NCI-H446 treated with DMSO at 0.1 percent for 48 hours (cell line): Measurements from ENCODE around the gene CYP26B1.

Experiments
- DNase-seq: peaks from one replicate; lab custom pipeline; 2025; lab: John Stamatoyannopoulos, UW

The CYP26B1 gene, protein sequence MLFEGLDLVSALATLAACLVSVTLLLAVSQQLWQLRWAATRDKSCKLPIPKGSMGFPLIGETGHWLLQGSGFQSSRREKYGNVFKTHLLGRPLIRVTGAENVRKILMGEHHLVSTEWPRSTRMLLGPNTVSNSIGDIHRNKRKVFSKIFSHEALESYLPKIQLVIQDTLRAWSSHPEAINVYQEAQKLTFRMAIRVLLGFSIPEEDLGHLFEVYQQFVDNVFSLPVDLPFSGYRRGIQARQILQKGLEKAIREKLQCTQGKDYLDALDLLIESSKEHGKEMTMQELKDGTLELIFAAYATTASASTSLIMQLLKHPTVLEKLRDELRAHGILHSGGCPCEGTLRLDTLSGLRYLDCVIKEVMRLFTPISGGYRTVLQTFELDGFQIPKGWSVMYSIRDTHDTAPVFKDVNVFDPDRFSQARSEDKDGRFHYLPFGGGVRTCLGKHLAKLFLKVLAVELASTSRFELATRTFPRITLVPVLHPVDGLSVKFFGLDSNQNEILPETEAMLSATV

DNA sequence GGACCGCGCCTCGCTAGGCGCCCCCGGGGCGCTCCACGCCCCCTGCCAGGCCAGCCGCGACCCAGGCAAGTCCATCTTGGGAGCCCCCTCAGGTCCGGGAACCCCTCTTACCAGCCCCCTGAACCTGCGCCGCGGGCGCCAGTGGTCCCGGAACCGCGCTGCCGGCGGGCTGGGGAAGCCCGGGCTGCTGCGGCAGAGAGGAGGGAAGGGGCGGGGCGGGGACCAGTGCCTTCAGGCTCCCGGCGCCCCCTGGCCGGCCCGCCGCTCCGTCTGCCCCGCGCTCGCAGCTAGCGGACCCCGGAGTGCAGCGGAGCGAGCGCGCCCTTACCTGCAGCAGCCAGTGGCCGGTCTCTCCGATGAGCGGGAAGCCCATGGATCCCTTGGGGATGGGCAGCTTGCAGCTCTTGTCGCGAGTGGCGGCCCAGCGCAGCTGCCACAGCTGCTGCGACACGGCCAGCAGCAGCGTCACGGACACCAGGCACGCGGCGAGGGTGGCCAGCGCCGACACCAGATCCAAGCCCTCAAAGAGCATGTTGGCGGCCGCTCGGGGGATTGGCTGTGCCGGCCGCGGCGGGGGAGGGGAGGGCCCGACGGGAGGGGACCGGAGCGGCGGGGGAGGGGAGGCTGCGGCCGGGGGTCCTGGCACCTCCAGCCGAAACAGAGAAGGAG is at the start of gene CYP26B1:
Gene CYP26B1 (minus strand): TSS at position 560 of the 669 bp plus-strand sequence. CDS start 28 bp downstream, at position 532.
- no peak for DNase-seq

DNA sequence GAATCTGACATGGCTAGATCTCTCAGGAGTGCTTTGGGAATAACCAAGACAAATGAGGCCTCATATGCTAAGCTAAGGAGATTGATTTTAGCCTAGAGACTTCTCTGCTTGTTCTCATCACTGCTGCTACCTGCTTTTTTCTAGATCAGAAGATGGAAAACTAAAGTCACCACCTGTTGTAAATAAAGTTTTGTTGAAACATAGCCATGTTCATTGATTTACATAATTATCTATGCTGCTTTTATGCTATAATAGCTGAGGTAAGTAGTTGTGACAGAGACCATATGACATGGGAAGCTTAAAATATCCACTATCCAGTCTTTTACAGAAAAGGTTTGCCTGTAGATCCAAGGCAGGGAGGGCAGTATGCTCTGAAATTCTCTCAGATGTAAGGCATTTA is 46.1 kb upstream of the CYP26B1 start:
- DNase-seq = no peak

DNA sequence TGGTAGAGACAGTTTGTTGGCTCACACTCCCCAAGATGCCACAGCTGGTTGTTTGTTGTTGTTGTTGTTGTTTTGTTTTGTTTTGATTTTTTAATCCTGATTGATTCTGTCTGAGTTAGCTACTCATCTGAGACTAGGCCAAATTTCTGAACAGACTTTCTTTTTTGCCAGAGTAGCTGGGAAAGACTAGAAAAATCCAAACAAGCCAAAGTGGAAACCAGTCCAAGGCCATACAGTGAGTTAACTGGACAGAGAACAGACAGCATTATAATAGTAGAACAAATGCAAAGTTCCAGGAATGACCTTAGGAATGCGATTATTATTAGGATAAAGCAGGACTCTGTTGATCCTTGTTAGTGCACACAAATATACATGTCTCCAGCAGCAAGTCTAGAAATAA is 43.8 kb upstream of the CYP26B1 start:
- DNase-seq = no peak

GRCh38 chr2:72185206-72185605 is 37.5 kb upstream of the CYP26B1 start:
- no peak for DNase-seq

DNA sequence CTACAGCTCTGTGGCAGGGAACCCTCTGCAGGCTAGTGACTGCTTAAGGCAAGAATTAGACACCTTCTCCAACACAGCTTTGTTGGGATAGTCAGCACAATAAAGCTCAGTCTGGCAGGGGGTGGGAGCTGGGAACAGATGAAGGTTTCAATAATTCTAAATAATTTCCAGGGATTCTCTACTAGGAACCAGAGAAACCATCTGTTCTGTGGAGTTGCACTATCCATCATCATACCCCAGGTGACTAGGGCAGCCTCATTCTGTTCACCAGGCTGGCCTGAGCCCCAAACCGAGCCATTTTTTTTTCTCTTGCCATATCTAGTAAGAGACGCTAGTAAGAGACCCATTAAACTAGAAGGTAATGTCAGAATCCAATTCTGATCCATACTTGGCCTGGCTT is 35.8 kb upstream of the CYP26B1 start:
- DNase-seq = no peak

DNA sequence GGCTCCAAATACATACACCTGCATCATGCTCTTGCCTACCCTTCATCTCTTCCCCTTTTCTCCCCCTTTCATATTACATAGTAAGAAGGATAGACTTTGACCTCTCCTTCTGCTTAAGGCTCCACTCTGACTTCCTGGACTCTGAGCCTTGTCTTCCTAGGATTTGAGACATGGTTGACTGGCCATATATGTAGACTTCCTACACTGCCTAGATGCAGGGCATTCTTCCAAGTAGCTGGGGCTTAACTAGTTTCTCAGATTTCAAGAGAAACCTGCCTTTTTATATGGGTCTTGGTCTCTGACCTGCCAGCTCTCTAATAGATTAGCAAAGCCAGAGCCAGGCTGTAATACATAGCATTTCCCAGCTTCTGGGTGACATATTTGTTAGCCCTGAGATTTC is 35.4 kb upstream of the CYP26B1 start:
- DNase-seq = peak; percentile 12

- peak; percentile 15 for DNase-seq
These were observed 34.9 kb upstream of the CYP26B1 start for GRCh38 chr2:72182547-72182946.

DNA sequence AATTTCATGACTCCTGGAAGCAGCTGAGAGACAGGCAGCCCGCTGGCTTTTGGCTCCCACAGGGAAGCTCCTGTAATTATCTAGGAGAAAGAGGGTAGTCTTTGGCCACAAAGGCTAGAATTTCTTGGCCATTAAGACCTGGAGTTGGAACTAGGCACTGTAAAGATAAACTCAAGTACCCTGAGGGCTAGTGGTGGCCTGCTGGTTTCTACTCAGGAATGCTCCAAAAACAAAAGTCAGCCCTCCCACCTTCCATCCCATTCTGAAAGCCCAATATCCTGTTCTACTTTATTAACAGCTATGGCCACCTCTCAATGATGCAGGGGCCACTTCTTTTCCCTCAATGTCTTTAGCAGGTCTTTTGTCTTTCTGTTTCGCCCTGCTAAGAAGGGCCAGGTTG is 34.0 kb upstream of the CYP26B1 start:
- peak; percentile 6 for DNase-seq

DNA sequence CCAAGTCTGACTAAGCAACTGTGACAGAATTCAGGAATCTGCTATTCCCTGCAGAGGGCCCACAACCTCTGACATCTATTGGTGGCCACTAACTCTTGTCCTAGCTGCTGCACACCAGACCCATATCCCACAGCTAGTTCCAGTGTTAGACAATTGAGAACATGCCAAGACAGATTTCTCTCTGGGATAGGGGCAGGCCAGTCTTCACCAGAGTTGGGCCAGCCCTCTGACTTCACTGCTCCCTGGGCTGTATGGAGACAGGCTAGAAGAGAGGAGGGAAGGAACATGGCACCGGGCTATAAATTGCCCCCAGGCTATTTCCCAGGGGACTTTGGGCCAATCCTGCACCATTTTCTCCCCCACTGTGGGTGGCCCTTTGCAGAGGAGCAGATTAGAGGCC is 32.7 kb upstream of the CYP26B1 start:
- DNase-seq = no peak

- DNase-seq = no peak
These were observed 30.9 kb upstream of the CYP26B1 start for GRCh38 chr2:72178551-72178950.

DNA sequence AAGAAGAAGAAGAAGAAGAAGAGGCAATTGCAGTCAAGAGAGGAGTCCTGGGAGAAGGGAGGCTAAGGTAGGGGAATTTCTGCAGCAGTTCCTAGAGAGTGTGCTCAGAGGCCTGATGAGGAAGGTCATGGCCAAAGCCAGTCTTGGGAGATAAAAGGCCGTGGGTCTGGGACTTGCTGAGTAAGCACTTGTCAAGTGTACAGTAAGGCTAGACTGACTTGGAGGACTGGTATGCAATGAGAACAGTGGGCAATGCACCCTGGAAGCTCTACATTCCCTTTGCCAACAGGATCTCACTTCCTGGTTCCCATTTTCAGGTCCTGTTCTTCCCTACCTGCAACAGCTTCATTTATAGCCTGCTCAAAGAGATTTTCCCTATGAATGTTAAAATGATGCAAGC is 28.6 kb upstream of the CYP26B1 start:
- no peak for DNase-seq

- no peak for DNase-seq
These were observed 28.0 kb upstream of the CYP26B1 start for GRCh38 chr2:72175636-72176035.

GRCh38 chr2:72173640-72174321 is 26.1 kb upstream of the CYP26B1 start:
- no peak for DNase-seq

- no peak for DNase-seq
These were observed 24.8 kb upstream of the CYP26B1 start for GRCh38 chr2:72172478-72172877.

- no peak for DNase-seq
These were observed 18.6 kb upstream of the CYP26B1 start for GRCh38 chr2:72166279-72166678.

- DNase-seq = no peak
These were observed 18.1 kb upstream of the CYP26B1 start for GRCh38 chr2:72165792-72166191.

- no peak for DNase-seq
These were observed 14.9 kb upstream of the CYP26B1 start for GRCh38 chr2:72162574-72162973.

DNA sequence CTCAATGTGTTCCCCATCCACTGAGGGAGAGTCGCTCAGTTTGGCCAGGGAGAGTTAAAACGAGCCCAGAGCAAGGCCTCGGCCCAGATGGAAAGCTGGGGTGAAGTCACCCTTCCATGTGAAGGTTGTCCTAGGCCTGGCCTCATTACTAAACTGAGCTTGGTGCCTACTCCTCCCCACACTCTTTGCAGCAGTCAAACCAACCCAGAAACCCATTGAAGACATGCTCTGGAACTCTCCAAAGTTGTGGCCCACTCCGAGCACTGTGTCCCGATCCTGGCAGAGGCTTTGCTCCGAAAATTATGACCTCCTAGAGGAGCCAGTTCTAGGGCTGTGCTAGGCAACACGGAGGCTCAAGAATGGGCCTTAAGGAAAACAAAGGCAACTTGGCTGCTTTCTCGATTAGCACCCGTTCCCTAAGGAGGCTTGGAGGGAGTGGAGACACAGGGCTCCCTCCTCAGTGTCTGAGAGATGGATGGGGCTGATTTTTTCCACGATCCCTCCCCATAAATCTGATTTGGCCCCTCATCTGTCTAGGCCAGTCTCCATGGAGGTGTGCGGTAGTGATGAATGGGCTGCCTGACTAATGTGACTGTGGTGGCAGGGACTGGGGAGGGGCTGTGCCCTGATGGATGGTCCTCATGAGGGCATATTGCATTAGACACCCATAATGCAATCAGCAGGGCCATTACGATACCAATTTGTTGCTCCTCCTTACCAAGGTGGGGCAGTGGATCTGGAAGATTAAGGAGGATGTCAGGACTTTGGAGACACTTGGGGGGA is 11.7 kb upstream of the CYP26B1 start:
- no peak for DNase-seq

GRCh38 chr2:72157871-72158771 is 10.5 kb upstream of the CYP26B1 start:
- DNase-seq = no peak

DNA sequence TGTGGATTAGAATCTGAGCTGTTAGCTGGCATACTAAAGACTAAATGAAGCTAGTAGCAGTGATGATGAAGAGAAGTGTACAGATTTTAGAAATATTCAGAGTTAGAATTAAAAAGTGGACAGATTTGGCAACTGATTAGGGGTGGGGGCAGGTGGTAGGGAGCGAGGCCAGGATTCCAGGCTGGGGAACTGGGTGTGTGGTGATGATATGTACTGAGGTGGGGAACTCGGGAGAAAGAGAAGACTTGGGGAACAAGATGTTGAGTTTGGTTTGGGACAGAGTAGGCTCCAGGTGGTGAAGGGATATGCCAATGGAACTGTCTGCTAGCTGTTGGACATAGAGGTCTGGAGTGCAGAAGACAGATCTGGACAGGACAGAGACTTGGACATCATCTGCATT is 9.2 kb upstream of the CYP26B1 start:
- no peak for DNase-seq

DNA sequence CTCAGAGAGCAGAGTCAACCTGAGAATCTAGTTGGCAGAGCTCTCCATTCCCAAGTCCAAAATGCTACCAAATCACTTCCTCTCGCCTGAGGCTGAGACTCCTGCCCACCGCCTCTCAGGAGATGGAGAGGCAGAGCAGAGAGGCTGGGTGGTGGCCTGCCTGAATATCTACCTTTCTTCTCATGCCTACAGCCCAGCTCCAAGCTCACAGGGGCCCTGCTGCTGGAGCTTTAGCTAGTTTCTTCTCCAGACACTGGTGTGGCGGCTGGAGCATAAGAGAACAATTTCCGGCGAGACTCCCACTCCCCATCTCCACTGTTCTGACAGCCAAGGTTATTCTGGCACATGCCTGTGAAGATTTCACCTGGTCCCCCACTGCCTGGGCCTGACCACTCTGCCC is 8.1 kb upstream of the CYP26B1 start:
- no peak for DNase-seq
